ENCODE data around the gene CLRN3.

DNA sequence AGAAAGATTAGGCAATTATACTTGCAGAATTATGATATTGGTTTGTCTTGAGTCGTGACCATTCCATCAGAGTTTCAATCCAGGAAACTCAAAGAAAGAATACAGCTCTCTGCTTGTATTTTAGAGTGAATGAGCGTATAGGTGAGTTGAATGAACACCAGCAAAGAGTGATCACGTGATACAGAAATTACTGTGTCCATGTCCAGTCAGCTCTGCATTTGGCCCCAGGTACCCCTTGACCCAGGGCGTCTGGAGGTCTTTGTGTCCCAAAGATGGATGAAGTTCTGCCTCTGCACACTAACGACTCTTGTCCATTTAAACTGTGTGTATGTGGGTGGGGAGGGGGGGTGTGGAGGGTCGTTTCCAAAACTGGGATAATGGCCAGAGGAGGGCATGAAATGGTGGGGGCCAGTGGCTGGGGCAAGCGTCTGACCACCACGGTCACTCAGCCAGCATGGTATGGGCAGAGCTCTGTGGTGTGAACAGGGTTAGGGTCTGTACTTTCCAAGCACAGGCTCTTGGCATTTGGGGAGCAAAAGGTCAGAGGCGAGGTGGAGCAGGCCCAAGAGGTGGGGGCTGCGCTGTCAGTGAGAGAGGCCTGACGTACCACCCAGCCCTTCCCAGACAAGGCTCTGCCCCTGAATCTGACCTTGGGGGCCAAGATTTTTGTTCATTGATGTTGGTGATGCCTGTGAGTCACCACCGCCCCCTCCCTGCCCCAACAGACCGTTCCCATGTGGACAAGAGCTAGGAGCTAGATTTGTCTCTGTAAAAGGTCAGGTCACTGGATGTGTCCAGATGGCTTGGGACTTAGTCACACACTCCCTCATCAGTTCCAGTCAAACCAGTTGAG, 15.6 kb upstream of the CLRN3 start:
- no peak for TF ChIP-seq EZH2 (IDR thresholded peaks at IDR 0.05; ENCODE audit: insufficient read depth, low read length)
- TF ChIP-seq, protein P1, sequence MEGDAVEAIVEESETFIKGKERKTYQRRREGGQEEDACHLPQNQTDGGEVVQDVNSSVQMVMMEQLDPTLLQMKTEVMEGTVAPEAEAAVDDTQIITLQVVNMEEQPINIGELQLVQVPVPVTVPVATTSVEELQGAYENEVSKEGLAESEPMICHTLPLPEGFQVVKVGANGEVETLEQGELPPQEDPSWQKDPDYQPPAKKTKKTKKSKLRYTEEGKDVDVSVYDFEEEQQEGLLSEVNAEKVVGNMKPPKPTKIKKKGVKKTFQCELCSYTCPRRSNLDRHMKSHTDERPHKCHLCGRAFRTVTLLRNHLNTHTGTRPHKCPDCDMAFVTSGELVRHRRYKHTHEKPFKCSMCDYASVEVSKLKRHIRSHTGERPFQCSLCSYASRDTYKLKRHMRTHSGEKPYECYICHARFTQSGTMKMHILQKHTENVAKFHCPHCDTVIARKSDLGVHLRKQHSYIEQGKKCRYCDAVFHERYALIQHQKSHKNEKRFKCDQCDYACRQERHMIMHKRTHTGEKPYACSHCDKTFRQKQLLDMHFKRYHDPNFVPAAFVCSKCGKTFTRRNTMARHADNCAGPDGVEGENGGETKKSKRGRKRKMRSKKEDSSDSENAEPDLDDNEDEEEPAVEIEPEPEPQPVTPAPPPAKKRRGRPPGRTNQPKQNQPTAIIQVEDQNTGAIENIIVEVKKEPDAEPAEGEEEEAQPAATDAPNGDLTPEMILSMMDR (IDR thresholded peaks at IDR 0.05; ENCODE audit: insufficient read depth, low read depth, low read length): no peak

All from astrocyte (in vitro differentiated cells and primary cell).